Stimulated activated CD8-positive, alpha-beta memory T cell treated with anti-CD3 and anti-CD28 coated beads, Interleukin-15, amount 100 ng/mL, for 4 hours (primary cell): ENCODE measurements around the gene SPATA13.

Experiments used
- DNase-seq, 2 donors: peaks; one replicate each; pipeline ENCODE4 v3.0.0-alpha.2; 2020; ENCODE audit warnings: low read depth in 2 of 2

SPATA13 gene

GRCh38 chr13:24166561-24166960, 6.0 kb downstream of the SPATA13 start:
- DNase-seq: no peak

DNA sequence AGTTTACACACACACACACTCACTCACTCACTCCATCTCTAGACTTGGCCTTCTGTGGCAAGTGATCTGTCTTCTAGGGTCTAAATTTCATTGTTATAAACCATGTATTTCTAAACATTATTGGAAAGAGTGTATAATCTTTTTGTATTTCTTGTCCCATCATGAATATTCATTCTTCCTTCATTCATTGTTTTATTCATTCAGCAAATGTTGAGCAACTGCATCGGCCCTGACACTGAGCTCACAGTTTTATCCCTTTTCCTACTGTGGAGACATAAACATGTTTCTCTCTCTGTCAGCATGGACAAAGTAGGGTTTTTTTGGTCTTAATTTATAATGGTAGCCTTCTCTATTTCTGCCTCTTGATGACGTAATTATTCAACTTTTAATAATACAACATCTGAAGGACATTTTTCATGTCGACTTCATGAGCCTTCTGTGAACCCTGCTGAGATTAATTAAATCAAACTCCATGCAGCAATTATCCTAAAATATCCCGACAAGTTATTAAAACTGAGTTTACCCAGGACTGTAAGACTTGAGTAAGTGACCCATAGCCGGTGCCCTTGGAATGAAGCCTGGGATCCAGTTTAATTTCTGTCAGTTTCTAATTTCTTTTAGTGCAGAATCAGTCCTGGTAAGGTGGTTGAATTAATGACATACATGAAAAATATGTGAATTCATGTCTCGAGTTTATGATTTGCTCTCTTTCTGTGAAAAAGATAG, 7.3 kb downstream of the SPATA13 start:
- DNase-seq: no peak

DNA sequence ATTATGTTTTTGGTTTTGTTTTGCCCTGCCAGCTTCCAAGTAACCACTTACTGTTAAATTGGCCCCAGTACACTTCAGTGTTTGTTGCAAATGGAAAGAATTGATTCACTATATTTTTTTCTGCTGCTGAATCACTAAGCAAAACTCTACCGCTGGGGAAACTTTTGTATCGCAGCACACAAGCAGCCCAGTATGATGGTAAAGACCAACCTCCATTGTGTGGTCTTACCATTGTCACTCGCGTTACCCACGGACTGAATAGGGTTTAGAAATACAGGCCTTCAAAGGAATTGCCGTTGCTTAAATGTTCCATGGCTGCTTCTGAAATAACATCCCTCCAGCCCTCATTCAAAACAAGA, 7.9 kb downstream of the SPATA13 start:
- no peak for DNase-seq

- no peak for DNase-seq
These were observed 8.5 kb downstream of the SPATA13 start for GRCh38 chr13:24168979-24169378.

GRCh38 chr13:24172071-24172470, 11.6 kb downstream of the SPATA13 start:
- no peak for DNase-seq

- DNase-seq: no peak
These were observed 13.3 kb downstream of the SPATA13 start for GRCh38 chr13:24173795-24174194.

- DNase-seq: no peak
These were observed 15.3 kb downstream of the SPATA13 start for GRCh38 chr13:24175847-24176246.

GRCh38 chr13:24176351-24177101, 16.0 kb downstream of the SPATA13 start:
- DNase-seq: no peak

DNA sequence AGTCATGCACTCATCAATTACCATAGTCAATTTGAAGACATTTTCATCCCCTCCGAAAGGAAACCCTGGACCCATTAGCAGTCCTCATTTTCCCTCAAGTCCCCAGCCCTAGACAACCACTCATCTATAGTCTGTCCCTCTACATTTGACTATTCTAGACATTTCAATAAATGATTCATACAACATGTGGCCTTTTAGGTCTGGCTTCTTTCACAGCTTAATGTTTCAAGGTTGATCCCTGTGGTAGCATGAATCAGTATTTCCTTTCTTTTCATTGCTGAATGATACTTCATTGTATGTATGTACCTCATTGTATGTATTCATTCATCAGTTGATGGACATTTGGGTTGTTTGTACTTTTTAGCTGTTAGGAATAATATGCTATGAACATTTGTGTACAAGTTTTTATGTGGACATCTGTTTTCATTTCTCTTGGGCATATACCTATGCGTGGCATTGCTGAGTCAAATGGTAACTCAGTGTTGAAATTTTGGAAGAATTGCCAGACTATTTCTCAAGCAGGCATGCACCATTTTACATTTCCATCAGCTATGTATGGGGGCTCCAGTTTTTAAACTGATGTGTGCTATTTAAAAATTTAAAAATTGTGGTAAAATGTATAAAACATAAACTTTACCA, 18.4 kb downstream of the SPATA13 start:
- DNase-seq: no peak

GRCh38 chr13:24179486-24179850, 18.9 kb downstream of the SPATA13 start:
- no peak for DNase-seq

- no peak for DNase-seq
These were observed 20.3 kb downstream of the SPATA13 start for GRCh38 chr13:24180750-24181377.

DNA sequence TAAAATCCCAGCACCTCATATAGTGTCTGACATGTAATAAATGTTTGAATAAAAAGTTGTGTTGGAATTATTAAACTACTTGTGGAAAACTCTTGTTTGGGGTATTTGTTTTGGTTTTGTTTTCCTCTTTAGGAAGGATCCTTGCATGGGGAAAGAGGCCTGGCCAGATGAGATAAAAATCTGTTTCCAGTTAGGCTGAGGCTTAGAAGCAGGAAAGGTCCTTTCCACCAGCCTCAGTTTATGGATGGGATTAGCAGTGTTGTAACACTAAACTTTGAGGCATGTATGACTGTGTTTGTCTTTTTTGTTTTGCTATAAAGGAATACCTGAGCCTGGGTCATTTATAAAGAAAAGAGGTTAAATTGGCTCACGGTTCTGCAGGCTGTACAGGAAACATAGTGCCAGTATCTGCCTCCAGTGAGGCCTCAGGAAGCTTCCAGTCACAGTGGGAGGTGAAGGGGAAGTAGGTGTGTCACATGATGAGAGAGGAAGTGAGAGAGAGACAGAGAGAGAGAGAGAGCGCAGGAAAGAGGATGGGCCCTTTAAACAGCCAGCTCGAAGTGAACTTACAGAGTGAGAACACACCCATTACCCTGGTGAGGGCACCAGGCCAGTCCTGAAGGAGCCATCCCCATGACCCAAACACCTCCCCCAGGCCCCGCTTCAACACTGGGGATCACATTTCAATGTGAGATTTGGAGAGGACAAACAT, 21.6 kb downstream of the SPATA13 start:
- DNase-seq: no peak

DNA sequence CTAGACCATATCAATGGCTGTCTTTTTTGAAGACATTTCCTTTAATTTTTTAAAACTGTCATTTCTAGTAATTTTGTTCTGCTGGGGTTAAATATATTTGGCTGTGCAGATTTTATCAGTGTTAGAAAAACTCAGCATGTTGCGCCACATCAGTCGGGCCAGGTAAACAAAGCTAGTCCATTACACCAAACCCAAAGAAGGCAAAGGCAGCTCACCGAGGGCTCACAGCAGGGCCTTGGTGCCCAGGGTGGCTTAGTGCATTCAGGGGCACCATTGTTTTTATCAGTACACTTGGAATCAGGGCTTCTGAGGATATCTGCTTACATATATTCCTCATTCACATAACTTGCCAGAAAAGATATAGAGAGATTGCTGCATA, 22.2 kb downstream of the SPATA13 start:
- DNase-seq: no peak

- DNase-seq: no peak
These were observed 23.2 kb downstream of the SPATA13 start for GRCh38 chr13:24183741-24184182.

DNA sequence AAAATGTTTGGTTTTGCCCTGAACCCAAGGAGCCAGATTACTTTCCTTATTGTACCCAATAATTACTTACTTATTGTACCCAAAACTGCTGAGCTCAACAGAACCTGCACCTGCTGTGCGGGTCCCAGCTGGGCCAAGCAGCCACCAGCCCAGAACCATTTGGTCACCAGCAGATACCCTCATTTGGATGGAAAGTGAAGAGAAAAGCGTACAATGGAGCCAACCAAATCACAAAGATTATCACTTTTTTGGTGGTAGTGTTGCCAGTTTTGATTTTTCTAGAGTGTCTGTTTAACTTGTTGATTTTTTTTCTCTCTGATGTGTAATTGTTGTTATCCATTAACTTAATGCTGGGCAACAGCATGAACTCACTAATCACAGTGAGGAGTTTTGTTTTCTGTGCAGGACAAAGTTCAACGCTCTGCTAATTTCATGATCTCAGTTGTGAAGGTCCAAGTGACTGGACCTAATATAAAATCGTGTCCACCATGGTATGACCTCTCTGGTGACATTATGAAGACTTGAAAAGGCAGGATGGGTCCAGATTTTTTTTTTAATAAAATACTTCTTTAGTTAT, 23.8 kb downstream of the SPATA13 start:
- DNase-seq: no peak

DNA sequence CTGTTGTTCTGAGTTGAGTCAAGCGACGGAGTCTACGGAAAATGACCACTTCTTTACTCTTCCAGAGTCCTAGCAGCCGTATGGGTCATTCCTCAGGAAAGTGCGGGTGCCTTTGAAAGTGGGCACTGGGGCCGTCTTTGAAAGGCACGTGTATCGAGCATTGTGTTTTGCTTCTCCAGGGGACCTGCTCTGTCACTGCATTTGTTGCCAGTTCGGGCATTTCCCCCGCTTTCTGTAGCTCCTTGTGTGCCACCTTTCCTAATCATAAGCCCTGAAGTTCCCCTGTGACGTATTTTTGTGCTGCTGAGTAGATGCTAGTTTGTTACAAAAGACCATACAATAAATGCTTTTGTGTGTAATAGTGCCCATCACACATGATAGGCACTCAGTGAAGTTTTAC, 24.4 kb downstream of the SPATA13 start:
- no peak for DNase-seq

GRCh38 chr13:24185591-24186232, 25.2 kb downstream of the SPATA13 start:
- no peak for DNase-seq

DNA sequence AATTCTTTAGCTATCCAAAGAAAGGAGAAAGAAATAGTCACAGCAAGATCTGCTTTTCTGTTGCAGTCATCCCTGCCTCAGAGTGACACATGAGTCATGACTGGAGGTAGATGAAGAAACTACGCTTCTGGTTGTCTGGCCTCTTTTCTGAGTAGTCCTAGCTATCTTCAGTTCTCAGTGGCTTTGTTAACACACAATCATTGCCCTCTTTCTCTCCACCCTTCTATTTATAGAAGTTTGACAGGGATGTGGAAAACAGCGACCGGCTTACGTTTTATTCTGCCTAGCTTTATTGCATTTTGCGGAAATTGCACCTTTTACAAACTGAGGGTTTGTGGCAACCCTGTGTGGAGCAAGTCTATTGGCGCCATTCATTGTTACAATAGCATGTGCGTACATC, 26.7 kb downstream of the SPATA13 start:
- DNase-seq: no peak

DNA sequence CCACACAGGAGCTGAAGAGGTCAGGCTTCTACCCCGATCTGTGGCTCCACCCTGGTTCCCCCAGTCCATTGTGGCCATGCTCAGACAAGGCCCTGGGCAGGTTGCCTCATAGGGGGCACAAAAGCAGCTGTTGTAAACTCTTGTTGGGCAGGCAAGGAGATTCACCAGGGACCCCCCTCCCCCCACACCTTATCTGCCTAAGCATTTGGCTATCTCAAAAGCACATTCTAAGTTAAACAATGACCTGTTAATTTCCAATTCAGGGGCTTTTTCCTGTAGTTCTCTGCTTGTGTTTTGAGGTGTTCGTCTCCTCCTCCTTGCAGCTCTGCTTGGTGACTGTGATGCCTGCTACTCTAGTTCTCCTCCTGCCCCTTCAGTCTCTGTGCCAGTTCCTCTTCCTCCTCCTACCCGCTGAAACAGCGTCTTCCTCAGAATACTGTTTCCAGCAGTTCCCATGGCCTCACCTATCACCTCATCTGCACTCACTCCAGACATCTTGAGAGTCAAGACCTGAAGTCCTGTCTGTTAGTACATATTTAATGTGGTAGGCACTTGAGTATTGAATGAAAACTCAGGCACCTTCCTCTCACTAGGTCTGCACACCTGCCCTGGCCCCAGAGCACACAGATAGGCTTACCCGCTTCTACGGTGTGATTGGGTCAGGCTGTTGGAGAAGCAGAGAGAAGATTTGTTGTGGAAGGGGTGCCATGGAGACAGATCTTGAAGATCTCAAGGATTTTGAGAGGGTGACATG, 31.7 kb downstream of the SPATA13 start:
- no peak for DNase-seq

DNA sequence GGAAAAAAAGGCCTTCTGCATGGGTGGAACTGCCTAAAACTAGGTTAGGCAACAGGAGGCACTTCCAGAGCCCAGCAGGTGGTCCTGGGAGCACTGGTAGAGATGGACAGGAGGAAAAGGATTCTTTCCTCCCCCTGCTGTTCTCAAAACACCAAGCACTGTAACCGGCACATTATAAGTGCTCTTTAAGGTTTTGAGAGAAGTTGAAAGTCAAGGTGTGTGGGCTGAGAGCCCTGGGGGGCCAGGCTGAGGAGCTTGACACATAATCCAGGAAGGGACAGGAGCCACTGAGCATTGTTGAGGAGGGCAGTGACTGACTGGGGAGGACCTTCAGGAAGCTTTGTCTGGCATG, 32.3 kb downstream of the SPATA13 start:
- no peak for DNase-seq
